ENCODE measurements around the gene MTA2.

The MTA2 gene

GRCh38 chr11:62646825-62647608 is 45.4 kb upstream of the MTA2 start:
- no peak for DNase-seq (ENCODE audit: low read depth, low spot score)
- TF ChIP-seq CTCF (IDR thresholded peaks at IDR 0.05; ENCODE audit: low read depth, low read length), result no peak
- in situ Hi-C loops (cut with HindIII; ENCODE audit: low sequenced_read_pairs), result no loop called here
- H3K4me3 ChIP-seq (ENCODE audit: low read depth, low read length), result no peak overlapping the region

- TF ChIP-seq CTCF (IDR thresholded peaks at IDR 0.05; ENCODE audit: low read depth, low read length), result no peak
- peak within 1 kb of the TSS; percentile 96 for H3K4me3 ChIP-seq (ENCODE audit: low read depth, low read length)
- in situ Hi-C loops (cut with HindIII; ENCODE audit: low sequenced_read_pairs), result no loop called here
- peak; percentile 98 for DNase-seq (ENCODE audit: low read depth, low spot score)
Measured at GRCh38 chr11:62645946-62646824, 44.5 kb upstream of the MTA2 start, which contains the start of gene GANAB. GANAB (minus strand) TSS chr11:62646613; CDS start chr11:62646599, 14 bp downstream.

- in situ Hi-C loops (cut with HindIII; ENCODE audit: low sequenced_read_pairs), result no loop called here
- no peak for TF ChIP-seq CTCF (IDR thresholded peaks at IDR 0.05; ENCODE audit: low read depth, low read length)
Measured at GRCh38 chr11:62645671-62645945, 43.9 kb upstream of the MTA2 start.

GRCh38 chr11:62644220-62644619 is 42.6 kb upstream of the MTA2 start:
- DNase-seq (ENCODE audit: low read depth, low spot score), result no peak
- TF ChIP-seq CTCF (IDR thresholded peaks at IDR 0.05; ENCODE audit: low read depth, low read length), result no peak
- in situ Hi-C loops (cut with HindIII; ENCODE audit: low sequenced_read_pairs), result no loop called here
- H3K4me3 ChIP-seq (ENCODE audit: low read depth, low read length), result no peak overlapping the region

More at GRCh38 chr11:62645671-62645945, 43.9 kb upstream of the MTA2 start:
- no peak for DNase-seq (ENCODE audit: low read depth, low spot score)
- peak overlapping the region; percentile 96 for H3K4me3 ChIP-seq (ENCODE audit: low read depth, low read length)

GRCh38 chr11:62632492-62632891 is 30.8 kb upstream of the MTA2 start:
- DNase-seq (ENCODE audit: low read depth, low spot score), result no peak
- in situ Hi-C loops (cut with HindIII; ENCODE audit: low sequenced_read_pairs), result no loop called here

GRCh38 chr11:62627713-62628112 is 26.0 kb upstream of the MTA2 start:
- in situ Hi-C loops (cut with HindIII; ENCODE audit: low sequenced_read_pairs), result no loop called here
- no peak overlapping the region for H3K4me3 ChIP-seq (ENCODE audit: low read depth, low read length)
- no peak for TF ChIP-seq CTCF (IDR thresholded peaks at IDR 0.05; ENCODE audit: low read depth, low read length)
- DNase-seq (ENCODE audit: low read depth, low spot score), result no peak

More at GRCh38 chr11:62632492-62632891, 30.8 kb upstream of the MTA2 start:
- H3K4me3 ChIP-seq (ENCODE audit: low read depth, low read length), result no peak overlapping the region
- no peak for TF ChIP-seq CTCF (IDR thresholded peaks at IDR 0.05; ENCODE audit: low read depth, low read length)
